ENCODE data around the gene CMKLR1. TPM values are rescaled to one million over a fixed set of nuclear protein-coding genes. Genes with fewer than 3 reads are reported as not detected.

Gene CMKLR1
- total RNA-seq, 4 donors from 2014 or later = 1.1 to 7.5 (median 3.7) TPM

GRCh38 chr12:108324351-108325017 lies 14.6 kb downstream of the CMKLR1 start:
- 71 to 74% methylated on average over 8 of the region's 8 CpGs for WGBS, 2 donors
- H3K4me3 ChIP-seq (ENCODE audit: low read depth, poor library complexity, severe bottlenecking) = no peak overlapping the region
- no peak for TF ChIP-seq POLR2A (IDR thresholded peaks at IDR 0.05)
- TF ChIP-seq CTCF (IDR thresholded peaks at IDR 0.05) = no peak
- intact Hi-C loops (cut with DNase I; ENCODE audit: low total_unique reads) = no loop called here
- DNase-seq (ENCODE audit: low spot score in 2 of 2) = no peak

- no peak for DNase-seq (ENCODE audit: low spot score in 2 of 2)
- no peak for TF ChIP-seq CTCF (IDR thresholded peaks at IDR 0.05)
- no peak for TF ChIP-seq POLR2A (IDR thresholded peaks at IDR 0.05)
- 79 to 83% methylated on average over 1 of the region's 1 CpG for WGBS, 2 donors
- intact Hi-C loops (cut with DNase I; ENCODE audit: low total_unique reads) = no loop called here
- H3K4me3 ChIP-seq (ENCODE audit: low read depth, poor library complexity, severe bottlenecking) = no peak overlapping the region
These were observed 15.5 kb downstream of the CMKLR1 start for GRCh38 chr12:108323581-108323980.

- TF ChIP-seq POLR2A (IDR thresholded peaks at IDR 0.05) (no peak), CTCF (IDR thresholded peaks at IDR 0.05) (no peak)
- no peak overlapping the region for H3K4me3 ChIP-seq (ENCODE audit: low read depth, poor library complexity, severe bottlenecking)
- DNase-seq (ENCODE audit: low spot score in 2 of 2) = no peak
- intact Hi-C loops (cut with DNase I; ENCODE audit: low total_unique reads) = no loop called here
- 86 to 87% methylated on average over 2 of the region's 2 CpGs for WGBS, 2 donors
These were observed 16.1 kb downstream of the CMKLR1 start for GRCh38 chr12:108322998-108323397.

GRCh38 chr12:108321688-108322087 lies 17.4 kb downstream of the CMKLR1 start:
- intact Hi-C loops (cut with DNase I; ENCODE audit: low total_unique reads) = no loop called here
- TF ChIP-seq CTCF (IDR thresholded peaks at IDR 0.05) (no peak), POLR2A (IDR thresholded peaks at IDR 0.05) (no peak)
- DNase-seq (ENCODE audit: low spot score in 2 of 2) = no peak

GRCh38 chr12:108320507-108321293 lies 18.4 kb downstream of the CMKLR1 start:
- DNase-seq (ENCODE audit: low spot score in 2 of 2) = no peak
- TF ChIP-seq CTCF (IDR thresholded peaks at IDR 0.05) (no peak), POLR2A (IDR thresholded peaks at IDR 0.05) (no peak)
- intact Hi-C loops (cut with DNase I; ENCODE audit: low total_unique reads) = no loop called here
- 45 to 55% methylated on average over 4 of the region's 4 CpGs for WGBS, 2 donors
- H3K4me3 ChIP-seq (ENCODE audit: low read depth, poor library complexity, severe bottlenecking) = no peak overlapping the region

More at GRCh38 chr12:108321688-108322087, 17.4 kb downstream of the CMKLR1 start:
- H3K4me3 ChIP-seq (ENCODE audit: low read depth, poor library complexity, severe bottlenecking) = no peak overlapping the region

All from lower leg skin (tissue), 4 donors.